HG03060 (cell line): Measurements from ENCODE around the gene CGNL1.

ENCODE experiments used
- ATAC-seq: cut with Tn5 transposase; IDR thresholded peaks from one replicate; pipeline ENCODE4 v1.9.1; 2021; ENCODE audit warnings: low read depth, moderate number of reproducible peaks; ENCODE audit not compliant: unreplicated experiment

Gene CGNL1

DNA sequence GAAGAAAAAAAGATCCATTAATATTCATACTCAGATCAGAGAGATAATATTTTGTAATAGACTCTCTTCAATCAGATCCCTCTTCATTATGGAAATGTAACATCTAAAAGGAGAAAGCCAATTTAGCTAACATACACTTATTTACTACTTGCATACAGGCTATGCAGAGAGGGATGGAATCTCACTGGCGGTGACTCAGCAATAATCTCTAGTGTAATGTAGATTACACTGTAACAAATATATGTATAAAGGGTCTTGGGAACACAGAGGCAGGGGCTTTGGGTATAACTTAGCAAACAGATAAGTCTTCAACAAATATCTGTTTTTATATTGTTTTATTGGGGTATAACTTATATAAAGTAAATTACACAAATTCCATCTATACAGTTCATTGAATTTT, 69.6 kb downstream of the CGNL1 start:
- ATAC-seq, result no peak

DNA sequence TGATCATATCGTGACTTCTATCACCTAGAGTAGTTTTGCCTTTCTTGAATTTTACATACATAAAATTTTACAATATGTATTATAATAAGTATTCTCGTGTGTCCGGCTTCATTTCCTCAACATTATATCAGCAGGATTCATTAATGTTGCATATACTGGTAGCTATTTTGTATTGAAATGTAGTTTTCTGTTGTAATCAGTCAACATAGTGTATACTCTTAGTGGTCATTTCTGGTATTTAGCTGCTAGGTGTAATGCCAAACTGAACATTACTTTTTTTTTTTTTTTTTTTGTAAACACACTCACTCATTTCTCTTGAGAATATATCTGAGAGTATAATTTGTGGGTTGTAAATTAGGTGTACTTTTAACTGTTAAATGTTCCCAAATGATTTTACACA, 70.1 kb downstream of the CGNL1 start:
- no peak for ATAC-seq

DNA sequence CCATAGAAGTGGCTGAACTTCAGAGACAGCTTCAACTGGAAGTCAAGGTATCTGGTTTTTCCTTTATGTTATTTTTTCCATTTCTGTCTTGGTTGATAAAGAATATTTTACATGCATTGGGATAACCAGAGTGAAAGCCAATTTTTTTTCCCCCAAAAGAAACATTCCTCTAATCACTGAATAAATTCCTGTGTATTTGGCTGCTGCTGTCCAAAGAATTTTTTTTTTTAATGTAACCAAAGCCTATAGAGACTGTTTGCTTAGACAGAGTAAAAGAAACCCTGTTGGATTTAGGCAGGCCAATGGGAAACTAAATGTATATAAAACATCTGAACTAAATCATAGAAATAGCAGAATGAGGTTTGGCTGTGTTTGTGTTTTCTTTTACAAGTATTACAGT, 75.2 kb downstream of the CGNL1 start:
- no peak for ATAC-seq

DNA sequence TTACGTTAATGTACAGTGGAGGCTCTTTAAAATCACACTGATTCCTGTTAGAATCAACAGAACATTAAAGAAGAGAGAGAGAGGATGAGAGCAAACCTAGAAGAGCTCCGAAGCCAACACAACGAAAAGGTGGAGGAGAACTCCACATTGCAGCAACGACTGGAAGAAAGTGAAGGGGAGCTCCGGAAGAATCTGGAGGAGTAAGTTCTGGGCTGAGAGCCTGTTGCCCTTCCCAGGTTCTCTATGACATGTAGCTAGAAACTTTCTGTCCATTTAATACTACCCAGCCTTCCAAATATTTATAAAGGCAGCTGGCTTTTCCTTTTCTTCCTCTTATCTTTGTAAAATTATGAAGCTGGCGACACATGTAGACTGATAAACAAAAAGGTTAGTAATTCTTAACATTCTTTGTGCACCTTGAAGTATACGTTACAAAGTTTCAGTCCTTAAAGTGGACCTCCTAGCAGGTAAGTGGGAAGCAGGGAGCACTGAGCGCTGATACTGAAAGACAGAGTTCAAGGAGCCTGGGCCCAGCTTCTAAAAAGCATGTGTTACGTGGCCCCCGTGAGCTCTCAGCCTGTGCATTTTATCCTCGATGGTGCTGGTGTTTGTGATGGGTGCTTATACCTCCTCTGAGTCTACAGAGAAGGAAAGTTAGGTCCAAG, 75.9 kb downstream of the CGNL1 start:
- ATAC-seq, result no peak

DNA sequence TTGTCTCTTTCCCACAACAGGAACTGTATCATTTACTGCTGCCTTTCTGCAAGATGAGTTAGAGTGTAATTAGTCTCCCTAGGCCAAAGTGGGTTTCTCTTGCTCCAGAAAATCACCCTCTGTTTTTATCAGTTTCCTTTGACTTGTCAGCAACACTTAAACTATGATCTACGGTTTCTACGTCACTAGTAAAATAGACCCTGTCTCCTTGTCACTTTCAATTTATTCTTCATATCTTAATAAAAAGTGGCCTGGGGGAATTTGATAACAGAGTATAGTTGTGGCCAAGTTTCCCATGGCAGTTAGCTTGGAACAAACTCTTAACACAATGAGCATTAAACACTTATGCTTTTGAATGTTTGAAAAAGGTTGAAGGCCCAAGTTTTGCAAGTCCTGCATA, 79.6 kb downstream of the CGNL1 start:
- ATAC-seq, result no peak

DNA sequence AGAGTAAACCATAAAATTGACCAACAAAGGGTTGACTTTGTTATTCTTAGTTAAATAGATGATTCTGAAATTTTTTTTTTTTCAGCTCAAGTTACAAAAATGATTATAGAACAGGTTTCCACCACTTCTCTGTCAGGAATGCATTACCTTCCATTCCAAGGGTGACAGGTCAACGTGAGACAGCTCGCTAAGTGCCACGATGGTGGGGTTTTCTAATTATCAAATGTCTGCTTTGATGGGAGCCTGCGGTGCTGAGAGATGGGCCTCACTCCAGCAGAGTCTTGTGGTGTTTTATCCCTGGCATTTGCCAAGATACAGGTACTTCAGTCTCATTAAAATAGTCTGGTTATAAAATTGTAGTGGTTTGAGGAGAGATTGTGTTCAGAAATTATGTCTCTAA, 80.3 kb downstream of the CGNL1 start:
- no peak for ATAC-seq

DNA sequence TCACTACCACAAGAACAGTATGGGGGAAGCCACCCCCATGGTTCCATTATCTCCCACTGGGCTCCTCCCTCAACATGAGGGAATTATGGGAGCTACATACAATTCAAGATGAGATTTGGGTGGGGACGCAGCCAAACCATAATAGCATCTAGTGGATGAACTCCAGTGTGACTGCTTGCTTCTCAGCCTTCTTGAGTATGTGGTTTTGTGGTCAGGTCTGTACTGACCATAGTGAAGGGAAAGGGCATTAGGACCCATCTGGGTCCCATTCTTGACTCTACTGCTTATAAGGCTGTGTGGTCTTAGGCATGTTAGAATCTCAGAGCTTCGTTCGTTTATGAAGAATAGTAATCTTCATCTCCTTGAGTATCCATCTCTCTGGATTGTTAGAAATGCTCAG, 81.4 kb downstream of the CGNL1 start:
- no peak for ATAC-seq

DNA sequence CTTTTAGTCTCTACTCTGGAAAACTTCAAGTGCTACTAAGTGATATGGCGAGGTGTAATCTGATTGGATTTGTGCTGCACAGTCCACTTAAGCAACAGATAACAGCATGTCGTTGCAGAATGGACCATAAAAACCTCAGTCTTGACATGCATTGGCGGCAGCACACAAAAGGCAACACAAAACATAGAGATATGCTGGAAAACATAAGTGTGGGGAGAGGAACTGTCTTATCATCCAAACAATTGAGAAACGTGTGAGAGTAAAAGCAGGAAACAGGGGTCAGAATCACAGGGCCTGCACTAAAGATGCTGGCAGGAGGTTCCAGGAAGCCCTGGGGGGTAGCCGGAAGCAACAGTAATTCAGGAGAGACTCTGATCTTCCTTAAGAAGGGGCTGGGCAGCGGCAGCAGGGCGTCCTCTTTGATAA, 82.1 kb downstream of the CGNL1 start:
- ATAC-seq, result no peak

DNA sequence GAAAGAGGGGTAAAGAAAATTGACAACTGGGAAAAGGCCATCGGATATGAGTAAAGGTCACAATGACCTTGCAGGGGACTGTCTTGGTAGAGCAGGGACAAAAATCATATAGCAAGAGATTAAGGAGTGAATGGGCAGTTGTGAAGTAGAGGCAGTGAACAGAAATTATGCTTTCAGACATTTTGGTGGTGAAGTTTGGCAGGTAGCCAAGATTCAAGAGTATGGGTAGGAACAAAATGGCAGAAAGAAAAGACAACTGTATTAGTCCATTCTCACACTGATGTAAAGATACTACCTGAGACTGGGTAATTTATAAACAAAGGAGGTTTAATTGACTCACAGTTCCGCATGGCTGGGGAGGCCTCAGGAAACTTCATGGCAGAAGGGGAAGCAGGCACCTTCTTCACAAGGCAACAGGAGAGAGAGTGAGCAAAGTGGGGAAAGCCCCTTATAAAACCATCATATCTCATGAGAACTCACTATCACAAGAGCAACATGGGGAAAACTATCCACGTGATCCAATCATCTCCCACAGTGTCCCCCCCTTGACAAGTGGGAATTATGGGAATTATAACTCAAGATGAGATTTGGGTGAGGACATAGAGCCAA, 84.0 kb downstream of the CGNL1 start:
- ATAC-seq, result no peak

DNA sequence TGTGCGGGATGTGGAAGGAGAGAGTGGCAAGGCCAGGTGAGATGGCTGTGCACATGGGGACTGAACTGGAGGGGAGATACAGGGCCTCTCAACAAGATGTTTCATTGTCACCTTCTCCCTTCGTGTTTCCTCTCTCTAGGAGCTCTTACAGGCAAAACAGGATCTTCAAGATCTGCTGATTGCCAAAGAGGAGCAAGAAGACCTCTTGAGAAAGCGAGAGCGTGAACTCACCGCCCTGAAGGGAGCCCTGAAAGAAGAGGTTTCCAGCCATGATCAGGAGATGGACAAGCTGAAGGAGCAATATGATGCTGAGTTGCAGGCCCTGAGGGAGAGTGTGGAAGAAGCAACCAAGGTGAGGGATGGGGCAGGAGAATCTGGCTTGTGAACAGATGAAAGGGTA, 85.2 kb downstream of the CGNL1 start:
- no peak for ATAC-seq

DNA sequence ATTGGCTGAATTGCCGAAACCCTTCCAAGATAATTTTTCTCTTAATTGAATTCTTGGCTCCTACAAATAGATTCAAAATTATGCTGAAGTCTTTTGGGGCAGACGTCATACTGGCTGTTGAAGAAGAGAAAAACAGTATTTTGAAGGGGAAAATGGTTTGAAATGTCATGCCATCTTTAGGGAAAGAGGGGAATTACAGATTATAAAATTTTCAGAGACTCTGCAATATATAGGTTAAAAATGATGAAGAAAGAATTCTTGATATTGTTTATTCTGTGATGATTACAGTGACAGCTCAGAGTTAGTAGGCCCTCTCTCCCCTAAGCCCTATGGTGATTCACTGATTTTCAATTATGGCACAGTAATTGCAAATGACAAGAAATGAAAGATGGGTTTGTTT, 86.1 kb downstream of the CGNL1 start:
- ATAC-seq, result no peak

DNA sequence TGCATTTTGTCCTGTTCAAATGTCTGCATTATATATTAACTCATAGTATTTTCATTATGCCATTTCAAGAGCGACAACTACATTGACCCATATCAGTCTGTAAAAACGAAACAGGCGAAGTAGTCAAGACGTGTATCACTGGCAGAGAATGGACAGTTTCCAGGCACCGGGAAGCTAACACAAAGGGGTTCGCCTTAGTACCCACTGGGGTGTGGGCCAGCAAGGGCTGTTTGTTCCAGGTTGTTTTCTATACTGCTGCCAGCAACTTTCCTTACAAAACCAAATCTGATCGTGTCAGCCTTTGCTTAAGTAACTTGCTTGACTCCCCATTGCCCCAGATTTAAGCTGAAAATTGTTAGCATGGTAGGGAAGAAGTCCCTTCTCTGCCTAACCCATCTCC, 87.1 kb downstream of the CGNL1 start:
- no peak for ATAC-seq

DNA sequence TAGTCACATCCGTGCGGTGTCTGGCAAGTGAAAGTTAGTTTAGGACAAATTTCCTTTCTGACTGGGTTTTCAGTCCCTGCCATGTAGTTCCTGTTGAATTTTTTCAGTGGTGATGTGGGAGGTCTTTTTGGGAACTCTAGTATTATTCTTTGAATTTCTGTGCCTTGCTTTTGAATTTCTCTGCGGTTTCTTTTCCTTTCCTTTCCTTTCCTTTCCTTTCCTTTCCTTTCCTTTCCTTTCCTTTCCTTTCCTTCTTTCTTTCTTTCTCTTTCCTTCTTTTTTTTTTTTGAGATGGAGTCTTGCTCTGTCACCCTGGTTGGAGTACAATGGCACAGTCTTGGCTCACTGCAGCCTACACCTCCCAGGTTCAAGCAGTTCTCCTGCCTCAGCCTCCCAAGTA, 88.2 kb downstream of the CGNL1 start:
- ATAC-seq, result no peak

DNA sequence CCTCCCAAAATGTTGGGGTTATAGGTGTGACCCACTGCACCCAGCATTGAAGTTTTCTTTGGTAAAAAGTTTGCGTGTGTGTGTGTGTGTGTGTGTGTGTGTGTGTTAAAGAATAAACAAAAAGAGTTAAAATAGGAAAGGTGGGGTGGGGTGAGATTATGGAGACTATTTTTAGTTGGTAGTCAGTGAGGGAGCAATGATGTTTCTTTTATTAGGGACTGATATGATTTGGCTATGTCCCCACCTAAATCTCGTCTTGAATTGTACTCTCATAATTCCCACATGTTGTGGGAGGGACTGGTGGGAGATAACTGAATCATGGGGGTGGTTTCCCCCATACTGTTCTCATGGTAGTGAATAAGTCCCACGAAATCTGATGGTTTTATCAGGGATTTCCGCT, 92.2 kb downstream of the CGNL1 start:
- ATAC-seq, result no peak

DNA sequence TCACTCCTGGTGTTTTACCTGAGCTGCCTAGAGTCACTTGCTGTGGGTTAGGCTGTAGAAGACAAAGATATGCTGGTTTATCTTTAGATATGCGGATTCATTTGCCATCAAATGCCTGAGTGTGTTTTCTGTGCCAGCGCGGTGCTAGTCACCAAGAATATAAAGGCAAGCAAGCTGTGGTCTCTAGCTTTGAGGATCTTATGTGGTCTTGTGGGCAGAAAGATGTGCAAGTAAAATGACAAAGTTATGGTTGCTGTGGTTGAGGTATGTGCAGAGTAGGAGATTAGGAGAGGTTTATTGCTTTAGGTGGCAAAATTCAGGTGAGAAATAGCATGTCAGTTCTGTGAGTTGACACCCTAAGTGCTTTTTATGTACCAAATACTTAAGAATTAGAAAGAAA, 94.2 kb downstream of the CGNL1 start:
- no peak for ATAC-seq

DNA sequence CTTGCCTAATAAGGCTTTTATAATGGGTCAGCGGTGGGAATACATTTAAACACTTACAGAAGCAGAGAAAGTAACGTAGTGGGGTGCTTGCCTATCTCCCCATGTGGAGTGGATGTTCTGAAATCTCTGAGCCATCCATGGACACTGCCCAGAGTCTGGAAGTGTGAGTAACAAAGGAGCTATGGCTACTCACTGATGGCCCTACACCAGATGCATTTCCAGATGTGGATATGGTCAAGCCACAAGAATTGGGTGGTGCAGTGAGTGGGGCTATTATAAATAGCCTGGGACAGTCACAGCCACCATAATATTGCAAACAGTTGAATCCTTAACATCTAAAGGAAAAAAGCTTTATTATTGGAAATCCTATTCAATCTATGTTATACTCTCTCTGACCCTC, 96.6 kb downstream of the CGNL1 start:
- no peak for ATAC-seq

DNA sequence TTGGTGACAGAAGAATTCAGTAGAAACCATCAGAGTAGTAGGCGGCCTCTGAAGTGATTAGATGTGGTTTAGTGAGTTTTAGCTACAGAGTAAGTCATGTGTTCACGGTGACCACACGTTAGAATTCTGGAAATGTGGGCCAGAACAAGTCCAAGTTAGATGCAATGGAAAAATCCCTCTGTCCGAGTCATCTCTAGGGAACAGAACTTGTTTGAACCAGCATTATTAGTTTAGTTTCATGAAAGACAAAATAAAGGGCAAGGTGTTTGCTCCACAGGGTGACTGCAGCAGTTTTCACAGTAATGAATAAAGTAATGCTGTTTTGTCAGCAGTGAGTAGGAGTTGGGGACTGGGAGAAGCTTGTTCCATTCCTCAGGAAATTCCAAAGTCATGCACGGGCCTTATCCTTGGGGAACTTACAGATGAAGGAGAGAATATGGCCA, 100.2 kb downstream of the CGNL1 start:
- no peak for ATAC-seq

DNA sequence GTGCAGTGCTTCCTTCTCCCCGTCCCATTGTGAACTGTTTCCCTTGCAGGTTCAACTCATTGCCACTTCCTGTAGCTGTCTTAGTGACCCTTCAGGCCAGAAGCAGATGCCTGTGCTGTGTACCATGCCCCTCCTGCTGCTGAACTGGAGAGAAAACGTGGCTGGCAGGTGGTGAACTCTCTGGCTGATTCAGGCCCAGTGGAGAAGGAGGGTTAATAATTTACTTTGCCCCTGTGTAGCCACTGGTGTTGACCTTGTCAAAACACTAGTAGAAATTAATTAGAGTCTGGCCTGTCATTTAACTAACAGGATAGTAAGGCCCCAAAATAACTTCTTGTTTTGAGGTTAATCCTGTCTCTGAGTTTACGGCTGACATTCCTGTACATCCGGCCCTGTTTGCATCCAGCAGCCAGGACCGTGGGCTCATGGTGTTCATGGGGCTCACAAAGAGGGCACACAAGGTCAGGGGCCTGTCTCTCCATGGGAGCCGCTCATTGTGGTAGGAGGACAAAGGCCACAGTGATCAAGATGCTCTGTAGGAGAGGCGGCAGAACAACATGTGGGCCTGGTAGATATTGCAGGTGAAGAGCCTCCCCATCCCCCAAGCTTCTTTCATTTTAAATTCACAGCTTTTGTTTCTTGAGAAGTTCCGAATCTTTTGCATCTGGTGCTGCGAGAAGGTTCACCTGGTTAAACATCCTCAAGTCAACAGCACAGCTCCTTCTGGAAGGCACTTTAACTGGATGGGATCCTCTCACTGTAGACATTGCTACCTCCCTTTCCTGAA, 101.6 kb downstream of the CGNL1 start:
- ATAC-seq, result no peak

DNA sequence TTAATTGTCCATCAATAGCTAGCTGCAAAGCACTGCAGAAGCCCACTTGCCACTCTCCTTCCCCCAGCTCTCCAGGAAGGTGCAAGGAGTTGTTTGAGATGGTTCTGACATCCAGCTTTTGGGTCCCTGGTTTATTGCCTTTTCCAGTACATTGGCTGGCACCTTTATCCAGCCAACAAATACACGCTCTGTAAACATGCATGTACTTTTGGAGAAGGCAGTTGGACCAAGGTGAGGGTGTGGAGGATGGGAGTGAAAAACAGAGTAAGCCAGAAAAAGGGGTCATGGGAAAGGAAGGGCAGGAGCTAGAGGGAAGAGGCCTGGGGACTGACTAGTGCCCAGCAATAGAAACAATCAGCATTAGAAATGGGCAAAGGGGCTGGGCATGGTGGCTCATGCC, 102.7 kb downstream of the CGNL1 start:
- ATAC-seq, result no peak

DNA sequence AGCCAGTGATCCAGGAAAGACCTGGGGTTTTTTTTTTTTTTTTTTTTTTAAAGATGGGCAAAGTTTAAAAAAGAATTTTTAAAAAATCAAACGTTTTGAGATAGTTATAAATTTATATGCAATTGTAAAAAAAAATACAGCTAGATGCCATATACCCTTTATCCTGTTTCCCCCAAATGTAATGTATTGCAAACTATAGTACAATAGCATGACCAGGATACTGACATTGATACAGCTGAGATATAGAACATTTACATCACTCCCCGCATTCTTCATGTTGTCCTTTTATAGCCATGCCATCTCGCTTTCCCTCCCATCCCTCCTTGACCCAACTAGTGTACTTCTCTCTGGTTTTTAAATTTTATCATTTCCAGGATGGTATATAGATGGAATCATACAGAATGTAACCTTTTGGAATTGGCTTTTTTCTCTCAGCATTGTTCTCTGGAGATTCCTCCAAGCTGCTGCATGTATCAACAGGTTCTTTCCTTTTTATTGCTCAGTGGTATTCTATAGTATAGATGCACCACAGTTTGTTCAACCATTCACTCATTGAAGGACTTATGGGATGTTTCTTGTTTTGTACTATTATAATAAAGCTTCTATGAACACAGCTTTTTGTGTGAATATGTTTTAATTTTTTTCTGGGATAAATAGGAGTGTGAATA, 104.9 kb downstream of the CGNL1 start:
- no peak for ATAC-seq

DNA sequence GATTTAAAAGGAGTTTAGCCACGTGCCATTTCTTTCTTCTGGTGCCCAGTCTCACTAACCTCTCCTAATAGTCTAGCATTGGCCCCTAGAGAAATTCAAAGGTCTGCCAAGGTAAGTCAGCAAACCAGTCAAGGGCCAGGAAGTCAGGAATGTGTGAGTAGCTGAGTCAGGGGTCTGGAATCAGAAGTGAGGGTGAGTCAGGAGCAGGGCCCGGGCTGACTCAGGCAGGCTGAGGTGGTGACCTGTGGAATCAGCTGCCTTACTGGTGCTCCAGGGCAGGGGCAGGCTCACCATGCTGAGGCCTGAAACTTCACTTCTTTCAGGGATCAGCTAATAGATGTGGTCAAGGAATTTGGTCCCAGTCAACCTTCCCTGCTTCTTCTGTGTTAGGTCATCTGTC, 109.6 kb downstream of the CGNL1 start:
- no peak for ATAC-seq
